ENCODE data around the gene HSF4. TPM values are rescaled to one million over a fixed set of nuclear protein-coding genes. Genes with fewer than 3 reads are reported as not detected.
"Not testable (repeated sequence)": the region's sequence is repeated elsewhere in the genome, so short reads cannot be mapped to it uniquely, and the experiment has no call there.

HSF4 gene
- total and polyA plus RNA-seq, 2 of the 4 experiments (the other 2 are of a cell fraction): 0.54 to 7.5 TPM

GRCh38 chr16:67120025-67120424 lies 44.5 kb upstream of the HSF4 start:
- no peak overlapping the region for H3K4me3 ChIP-seq (ENCODE audit: insufficient read depth, low read depth, low read length)
- POLR2A ChIA-PET (ENCODE audit: unreplicated experiment): no interaction called here
- no peak overlapping the region for H3K14ac ChIP-seq (replicated peaks; ENCODE audit: low read depth, low read length)
- H2BK20ac ChIP-seq (ENCODE audit: low read depth, low read length): no peak overlapping the region
- no peak overlapping the region for H2AFZ ChIP-seq (replicated peaks; ENCODE audit: low read length, poor library complexity)
- dilution Hi-C loops (cut with HindIII; ENCODE audit: low sequenced_read_pairs, unreplicated experiment) (no loop called here), in situ Hi-C loops (cut with MboI; ENCODE audit: low sequenced_read_pairs) (no loop called here), intact Hi-C loops (cut with micrococcal nuclease) (no loop called here)
- H3K27ac ChIP-seq (ENCODE audit: insufficient read depth, low read length): no peak overlapping the region
- no peak overlapping the region for H2BK5ac ChIP-seq (ENCODE audit: low read depth, low read length, poor library complexity, severe bottlenecking)
- H3K27me3 ChIP-seq (ENCODE audit: control insufficient read depth, insufficient read depth, low read length): no peaks in the 10 kb centered on the region
- H4K8ac ChIP-seq (ENCODE audit: low read depth in 2 of 2, low read length in 2 of 2): no peak overlapping the region
- H4K20me1 ChIP-seq (ENCODE audit: insufficient read depth, low read length): peaks cover 47% of the 10 kb centered on the region
- no peak overlapping the region for H3K18ac ChIP-seq (ENCODE audit: low read depth, low read length)
- no peak overlapping the region for H2AK5ac ChIP-seq (ENCODE audit: low read depth, low read length)
- H3K36me3 ChIP-seq (ENCODE audit: control insufficient read depth, insufficient read depth, low read length): peaks cover 16% of the 10 kb centered on the region
- no peak overlapping the region for H2AK9ac ChIP-seq (replicated peaks; ENCODE audit: low read depth, low read length, poor library complexity)
- peaks cover 5% of the 10 kb centered on the region for H3K4me1 ChIP-seq (ENCODE audit: control insufficient read depth, insufficient read depth, low read length)
- H3K79me1 ChIP-seq (ENCODE audit: low read depth in 1 of 2, low read length in 2 of 2): peaks cover 34 to 61% of the 10 kb centered on the region in 2 experiments
- WGBS, 2 experiments (ENCODE audit: extremely low coverage in 2 of 2, insufficient read length in 1 of 2): 100% methylated on average over 1 of the region's 5 CpGs; no CpG with 5 or more reads in 1 of the 2 experiments
- BruUV-seq (replicated peaks): no TSS peak
- peaks cover 18% of the 10 kb centered on the region for H3K9me1 ChIP-seq (ENCODE audit: insufficient read depth, low read length)
- CTCF ChIA-PET: interaction anchor here (1.1 kb wide), 1 partner anchor 159 kb away, joined by 3 read pairs; the partner anchor contains the start of gene CES3
- H4K5ac ChIP-seq (ENCODE audit: low read depth, low read length): no peak overlapping the region
- H2BK120ac ChIP-seq (ENCODE audit: low read depth, low read length): no peak overlapping the region
- no peak overlapping the region for H3K4me2 ChIP-seq (ENCODE audit: low read depth, low read length)
- H3K9ac ChIP-seq (ENCODE audit: low read depth, low read length): no peak overlapping the region
- no peak overlapping the region for H2BK15ac ChIP-seq (ENCODE audit: low read depth, low read length)
- no peak overlapping the region for H3K4ac ChIP-seq (ENCODE audit: low read depth, low read length)
- H4K91ac ChIP-seq (ENCODE audit: insufficient read depth, low read depth, low read length): no peak overlapping the region
- H3K23ac ChIP-seq (ENCODE audit: low read depth, low read length): no peak overlapping the region
- ATAC-seq (ENCODE audit: low read depth): no peak
- DNase-seq: peak; percentile 18
- no peaks in the 10 kb centered on the region for H3K9me3 ChIP-seq (ENCODE audit: control insufficient read depth, insufficient read depth, low read length)
- no peak overlapping the region for H3K56ac ChIP-seq (ENCODE audit: extremely low read depth, insufficient read depth, low read length)
- TF ChIP-seq ELK1 (IDR thresholded peaks at IDR 0.05; ENCODE audit: borderline replicate concordance, low read depth, low read length): no peak
- no peak for TF ChIP-seq CHD1 (IDR thresholded peaks at IDR 0.05; ENCODE audit: low read depth, low read length)

- CTCF ChIA-PET; H2AK9ac ChIP-seq (replicated peaks; ENCODE audit: low read depth, low read length, poor library complexity); H3K4me1 ChIP-seq (ENCODE audit: control insufficient read depth, insufficient read depth, low read length); DNase-seq; H3K4ac ChIP-seq (ENCODE audit: low read depth, low read length); intact Hi-C loops (cut with micrococcal nuclease); H3K14ac ChIP-seq (replicated peaks; ENCODE audit: low read depth, low read length); BruUV-seq (replicated peaks); H3K9ac ChIP-seq (ENCODE audit: low read depth, low read length); H3K9me3 ChIP-seq (ENCODE audit: control insufficient read depth, insufficient read depth, low read length); H3K27ac ChIP-seq (ENCODE audit: insufficient read depth, low read length); H3K18ac ChIP-seq (ENCODE audit: low read depth, low read length); H2BK120ac ChIP-seq (ENCODE audit: low read depth, low read length); H3K27me3 ChIP-seq (ENCODE audit: control insufficient read depth, insufficient read depth, low read length); H2AFZ ChIP-seq (replicated peaks; ENCODE audit: low read length, poor library complexity); H2BK20ac ChIP-seq (ENCODE audit: low read depth, low read length); H4K91ac ChIP-seq (ENCODE audit: insufficient read depth, low read depth, low read length); H4K8ac ChIP-seq (ENCODE audit: low read depth in 2 of 2, low read length in 2 of 2); H2BK15ac ChIP-seq (ENCODE audit: low read depth, low read length); ATAC-seq (ENCODE audit: low read depth); H2BK5ac ChIP-seq (ENCODE audit: low read depth, low read length, poor library complexity, severe bottlenecking); H3K4me2 ChIP-seq (ENCODE audit: low read depth, low read length); H4K5ac ChIP-seq (ENCODE audit: low read depth, low read length); H3K56ac ChIP-seq (ENCODE audit: extremely low read depth, insufficient read depth, low read length); in situ Hi-C loops (cut with MboI; ENCODE audit: low sequenced_read_pairs); H3K23ac ChIP-seq (ENCODE audit: low read depth, low read length); H2AK5ac ChIP-seq (ENCODE audit: low read depth, low read length); H3K9me1 ChIP-seq (ENCODE audit: insufficient read depth, low read length); dilution Hi-C loops (cut with HindIII; ENCODE audit: low sequenced_read_pairs, unreplicated experiment); H3K4me3 ChIP-seq (ENCODE audit: insufficient read depth, low read depth, low read length); POLR2A ChIA-PET (ENCODE audit: unreplicated experiment): not testable (repeated sequence)
- peaks cover 27% of the 10 kb centered on the region; the same call in 1 of the 2 replicates for H4K20me1 ChIP-seq (ENCODE audit: insufficient read depth, low read length)
- H3K79me1 ChIP-seq (ENCODE audit: low read depth in 1 of 2, low read length in 2 of 2): peaks cover 21 to 41% of the 10 kb centered on the region in 2 experiments
- peaks cover 16% of the 10 kb centered on the region for H3K36me3 ChIP-seq (ENCODE audit: control insufficient read depth, insufficient read depth, low read length)
- WGBS, 2 experiments (ENCODE audit: extremely low coverage in 2 of 2, insufficient read length in 1 of 2): no CpG with 5 or more reads among the region's 5 CpGs
These were observed 41.7 kb upstream of the HSF4 start for GRCh38 chr16:67122799-67123198.
